ENCODE data around the gene LDB2.

DNA sequence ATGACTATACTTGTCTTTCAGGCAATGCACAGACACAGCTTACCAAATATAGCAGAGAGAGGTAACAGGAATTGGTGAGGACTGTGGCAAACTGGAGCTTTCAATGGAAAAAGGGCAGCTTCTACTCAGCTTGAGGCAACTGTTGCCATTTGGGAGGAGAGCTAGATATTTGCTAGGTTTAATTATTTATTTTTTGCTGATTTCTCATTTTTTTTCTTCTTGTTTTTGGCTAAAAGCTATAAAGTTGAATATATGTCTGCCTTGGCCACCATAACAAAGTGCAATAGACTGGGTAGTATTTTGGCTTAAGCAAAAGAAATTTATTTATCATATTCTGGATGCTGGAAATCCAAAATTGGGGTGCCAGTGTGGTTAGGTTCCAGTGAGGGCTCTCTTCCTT, 93.9 kb downstream of the LDB2 start:
- no peak for TF ChIP-seq POLR2A (IDR thresholded peaks at IDR 0.05)
- TF ChIP-seq, protein P1, sequence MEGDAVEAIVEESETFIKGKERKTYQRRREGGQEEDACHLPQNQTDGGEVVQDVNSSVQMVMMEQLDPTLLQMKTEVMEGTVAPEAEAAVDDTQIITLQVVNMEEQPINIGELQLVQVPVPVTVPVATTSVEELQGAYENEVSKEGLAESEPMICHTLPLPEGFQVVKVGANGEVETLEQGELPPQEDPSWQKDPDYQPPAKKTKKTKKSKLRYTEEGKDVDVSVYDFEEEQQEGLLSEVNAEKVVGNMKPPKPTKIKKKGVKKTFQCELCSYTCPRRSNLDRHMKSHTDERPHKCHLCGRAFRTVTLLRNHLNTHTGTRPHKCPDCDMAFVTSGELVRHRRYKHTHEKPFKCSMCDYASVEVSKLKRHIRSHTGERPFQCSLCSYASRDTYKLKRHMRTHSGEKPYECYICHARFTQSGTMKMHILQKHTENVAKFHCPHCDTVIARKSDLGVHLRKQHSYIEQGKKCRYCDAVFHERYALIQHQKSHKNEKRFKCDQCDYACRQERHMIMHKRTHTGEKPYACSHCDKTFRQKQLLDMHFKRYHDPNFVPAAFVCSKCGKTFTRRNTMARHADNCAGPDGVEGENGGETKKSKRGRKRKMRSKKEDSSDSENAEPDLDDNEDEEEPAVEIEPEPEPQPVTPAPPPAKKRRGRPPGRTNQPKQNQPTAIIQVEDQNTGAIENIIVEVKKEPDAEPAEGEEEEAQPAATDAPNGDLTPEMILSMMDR (IDR thresholded peaks at IDR 0.05) = no peak

All from breast epithelium (tissue), 3 donors.